PC-3 (cell line): ENCODE data around the gene STX2. TPM values are rescaled to one million over a fixed set of nuclear protein-coding genes. Genes with fewer than 3 reads are reported as not detected.

Experiments used
- ATAC-seq: fragments of 200-7000 bp; cut with Tn5 transposase; 2 replicates; pipeline ENCODE4 v1.9.1; 2020; ENCODE audit warnings: mild to moderate bottlenecking, moderate library complexity
- BruUV-seq: library from RNA; stranded (reverse); fragments of 400-500 nt; replicated peaks from 2 replicates; lab custom pipeline; 2021; lab: Mats Ljungman, UMichigan
- CTCF ChIA-PET: fragments of 300-600 bp; sonication (Branson Sonifier 250); formaldehyde crosslinking; loops from one replicate; lab custom pipeline; 2022; ENCODE audit warnings: antibody characterized with exemption; lab: Charles Lee
- POLR2A ChIA-PET: fragments of 300-600 bp; sonication (Branson Sonifier 250); formaldehyde crosslinking; loops from one replicate; lab custom pipeline; 2022; ENCODE audit warnings: antibody characterized with exemption; ENCODE audit not compliant: unreplicated experiment; lab: Charles Lee
- DNase-seq: peaks from one replicate; pipeline ENCODE4 v3.0.0-alpha.2; 2015
- H2AFZ ChIP-seq: fragments of 300-600 bp; sonication (generic); 2 replicates; pipeline ENCODE4 v1.6.0; 2016; ENCODE audit warnings: antibody characterized with exemption, low read length
- H3F3A ChIP-seq: fragments of 300-600 bp; sonication (generic); one replicate; pipeline ENCODE4 v1.6.0; 2017; ENCODE audit warnings: antibody characterized with exemption, low read length, control low read depth, mild to moderate bottlenecking; ENCODE audit not compliant: unreplicated experiment
- H3K27ac ChIP-seq: fragments of 300-600 bp; sonication (generic); 2 replicates; pipeline ENCODE4 v1.5.1; 2016; ENCODE audit warnings: mild to moderate bottlenecking, low read length
- H3K27me3 ChIP-seq: fragments of 300-600 bp; sonication (generic); 2 replicates; pipeline ENCODE4 v1.6.1; 2016; ENCODE audit warnings: low read length, mixed read lengths
- H3K36me3 ChIP-seq: fragments of 300-600 bp; sonication (generic); 2 replicates; pipeline ENCODE4 v1.6.1; 2016; ENCODE audit warnings: low read depth, mixed run types, low read length, mixed read lengths
- H3K4me1 ChIP-seq: fragments of 300-600 bp; sonication (generic); 2 replicates; pipeline ENCODE4 v1.5.1; 2016; ENCODE audit warnings: low read length; ENCODE audit not compliant: insufficient read depth
- H3K4me2 ChIP-seq: fragments of 300-600 bp; sonication (generic); 2 replicates; pipeline ENCODE4 v1.6.0; 2016; ENCODE audit warnings: low read length
- H3K4me3 ChIP-seq: fragments of 300-600 bp; sonication (generic); 2 replicates; pipeline ENCODE4 v1.5.1; 2016; ENCODE audit warnings: mild to moderate bottlenecking, low read length, mixed read lengths
- H3K79me2 ChIP-seq: fragments of 300-600 bp; sonication (generic); 2 replicates; pipeline ENCODE4 v1.6.1; 2017; ENCODE audit warnings: low read length, mixed read lengths
- H3K9ac ChIP-seq: fragments of 300-600 bp; sonication (generic); 2 replicates; pipeline ENCODE4 v1.6.0; 2016; ENCODE audit warnings: mild to moderate bottlenecking, low read length
- H3K9me2 ChIP-seq: fragments of 300-600 bp; sonication (generic); replicated peaks from 2 replicates; pipeline ENCODE4 v1.6.1; 2016; ENCODE audit warnings: mixed run types, low read length, mixed read lengths
- H3K9me3 ChIP-seq: fragments of 300-600 bp; sonication (generic); 2 replicates; pipeline ENCODE4 v1.6.1; 2016; ENCODE audit warnings: low read length, mixed read lengths
- H4K20me1 ChIP-seq: fragments of 300-600 bp; sonication (generic); 2 replicates; pipeline ENCODE4 v1.6.1; 2016; ENCODE audit warnings: low read length, mixed read lengths
- CTCF ChIP-seq: fragments of 300-600 bp; sonication (generic); conservative IDR thresholded peaks from 2 replicates; pipeline ENCODE4 v1.5.1; 2017; ENCODE audit warnings: antibody characterized with exemption, low read depth, mild to moderate bottlenecking, low read length
- EZH2 ChIP-seq: fragments of 300-600 bp; sonication (generic); IDR thresholded peaks from one replicate; pipeline ENCODE4 v1.6.1; 2017; ENCODE audit warnings: antibody characterized with exemption, mild to moderate bottlenecking, low read length; ENCODE audit not compliant: unreplicated experiment
- EZH2phosphoT487 ChIP-seq: fragments of 300-600 bp; sonication (generic); IDR thresholded peaks from 2 replicates; pipeline ENCODE4 v1.6.1; 2018; ENCODE audit warnings: mild to moderate bottlenecking, antibody characterized with exemption, low read length, borderline replicate concordance
- intact Hi-C: fragments of 100-400 bp; cut with micrococcal nuclease; formaldehyde crosslinking; loops from 2 replicates; pipeline ENCODE4 v1.9.0; 2023
- total RNA-seq: library from RNA; depleted of rRNA; stranded (reverse); fragments of >200 nt; gene quantifications from 2 replicates; pipeline ENCODE4 v1.2.3, GENCODE V29; 2014

The STX2 gene
- total RNA-seq, 1 experiment from 2014 or later, result 18.2 TPM

- Histone ChIP-seq H3K4me1 (peaks cover 26% of the 10 kb centered on the region), H3K27ac (peak overlapping the region; percentile 19), H3K4me3 (peak overlapping the region; percentile 79), H3K9me3 (no peaks in the 10 kb centered on the region), H3K79me2 (peaks cover 50% of the 10 kb centered on the region), H2AFZ (peak overlapping the region; percentile 31), H4K20me1 (peaks cover 50% of the 10 kb centered on the region), H3K36me3 (peaks cover 50% of the 10 kb centered on the region), H3F3A (peaks cover 23% of the 10 kb centered on the region), H3K9ac (peak overlapping the region; percentile 92), H3K9me2 (no peaks in the 10 kb centered on the region), H3K4me2 (peak overlapping the region; percentile 92), H3K27me3 (no peaks in the 10 kb centered on the region)
- ChIA-PET CTCF (no interaction called here), POLR2A (no interaction called here)
- no peak for TF ChIP-seq EZH2phosphoT487
- TF ChIP-seq CTCF, result no peak
- TF ChIP-seq EZH2, result no peak
- BruUV-seq, result TSS peak; percentile 51
- intact Hi-C loops, result no loop called here
- ATAC-seq (peak; percentile 34), DNase-seq (peak; percentile 33)
These were observed 33.4 kb upstream of the STX2 start for GRCh38 chr12:130872179-130873096.

- peak within 1 kb of the TSS; percentile 79 for H3K4me3 ChIP-seq
- TF ChIP-seq CTCF (no peak), EZH2phosphoT487 (peak; percentile 98), EZH2 (no peak)
- H2AFZ ChIP-seq, result peak within 1 kb of the TSS; percentile 89
- peaks cover 26% of the 10 kb centered on the region for H3K4me1 ChIP-seq
- ChIA-PET POLR2A (interaction anchor here (0.6 kb wide), 1 partner anchor 32 kb away, joined by 3 read pairs; no protein-coding TSS in a partner anchor), CTCF (interaction anchor here (0.7 kb wide), 1 partner anchor 45 kb away, joined by 4 read pairs; no protein-coding TSS in a partner anchor)
- intact Hi-C loops, result loop anchor here (1.0 kb wide), 1 partner anchor 32 kb away; the partner anchor contains the start of gene STX2
- peaks cover 14% of the 10 kb centered on the region for H3F3A ChIP-seq
- H3K27me3 ChIP-seq, result no peaks in the 10 kb centered on the region
- peak within 1 kb of the TSS; percentile 19 for H3K27ac ChIP-seq
- peak within 1 kb of the TSS; percentile 92 for H3K4me2 ChIP-seq
- H3K9ac ChIP-seq, result peak within 1 kb of the TSS; percentile 92
- H3K36me3 ChIP-seq, result peaks cover 41% of the 10 kb centered on the region
- ATAC-seq (peak; percentile 91), DNase-seq (peak; percentile 99)
- no peaks in the 10 kb centered on the region for H3K9me3 ChIP-seq
- H3K79me2 ChIP-seq, result peaks cover 48% of the 10 kb centered on the region
- H4K20me1 ChIP-seq, result peaks cover 41% of the 10 kb centered on the region
- no peaks in the 10 kb centered on the region for H3K9me2 ChIP-seq
- no TSS peak for BruUV-seq
These were observed 32.5 kb upstream of the STX2 start, which contains the start of gene RAN for GRCh38 chr12:130871286-130872178. Gene RAN, plus strand, starts transcription at chr12:130872066. Its CDS starts 528 bp downstream, at chr12:130872594.
